Adipose tissue (tissue), 3 donors: ENCODE data around the gene NVL. TPM values are rescaled to one million over a fixed set of nuclear protein-coding genes. Genes with fewer than 3 reads are reported as not detected.

Source experiments
- H3K27ac ChIP-seq: one replicate; pipeline ENCODE4 v1.5.1; 2013; ENCODE audit warnings: low read depth, low read length
- WGBS, 3 donors: extraction: QIAGEN DNeasy Blood & Tissue Kit; methylation state at CpG; one replicate each; pipeline ENCODE4 v1.1.7; 2013; 5-methylcytosine and 5-hydroxymethylcytosine counted together
- polyA plus RNA-seq, 3 donors: library from polyadenylated mRNA; stranded (reverse); fragments of 200-250 nt; gene quantifications; one replicate each; pipeline ENCODE4 v1.2.3, GENCODE V29; 2013
- donor health status: healthy with polysubstance abuse.
- donor health status: Bipolar disorder and iron deficiency.
- donor health status: healthy.

Gene NVL
- polyA plus RNA-seq, 3 donors = 9.1 to 16.2 (median 10.5) TPM

- WGBS, 3 donors = 0 to 2% (median 1%) methylated on average over 49 to 53 of the region's 53 CpGs
- peak overlapping the region; percentile 9 for H3K27ac ChIP-seq
Measured at GRCh38 chr1:224183591-224184312, 146.2 kb downstream of the NVL start.

GRCh38 chr1:224182866-224183590 is 146.9 kb downstream of the NVL start, which contains the start of gene DEGS1:
Gene DEGS1 (plus strand): TSS chr1:224183240. CDS start chr1:224183337, 97 bp downstream.
- peak within 1 kb of the TSS; percentile 16 for H3K27ac ChIP-seq
- whole genome bisulfite sequencing, 3 donors = 0% methylated on average over 74 to 94 of the region's 94 CpGs

GRCh38 chr1:224182057-224182865 is 147.7 kb downstream of the NVL start:
- WGBS, 3 donors = 47 to 59% (median 55%) methylated on average over 22 of the region's 22 CpGs
- no peak overlapping the region for H3K27ac ChIP-seq

GRCh38 chr1:224181453-224181810 is 148.5 kb downstream of the NVL start:
- no peak overlapping the region for H3K27ac ChIP-seq
- WGBS, 3 donors = 91 to 97% (median 96%) methylated on average over 4 of the region's 4 CpGs

GRCh38 chr1:224180783-224181452 is 149.1 kb downstream of the NVL start:
- 92 to 96% (median 96%) methylated on average over 11 of the region's 11 CpGs for WGBS, 3 donors
- H3K27ac ChIP-seq = no peak overlapping the region

- H3K27ac ChIP-seq = no peak overlapping the region
- WGBS, 3 donors = 88 to 92% (median 90%) methylated on average over 5 of the region's 5 CpGs
Measured at GRCh38 chr1:224178894-224179293, 151.1 kb downstream of the NVL start.

- WGBS, 3 donors = 88 to 91% (median 89%) methylated on average over 9 of the region's 9 CpGs
Measured at GRCh38 chr1:224177356-224177999, 152.5 kb downstream of the NVL start.

More at GRCh38 chr1:224177356-224177999, 152.5 kb downstream of the NVL start:
- H3K27ac ChIP-seq = no peak overlapping the region

Other genes starting within 250 kb of the NVL start
- 10 to 100 TPM in 2 of 3 donors, 1 to 10 TPM in 1; 4.6 to 12.2 (median 10.3) TPM for gene FBXO28, start 216.1 kb downstream of the NVL start, polyA plus RNA-seq
- gene DEGS1, start 146.9 kb downstream of the NVL start, polyA plus RNA-seq = 10 to 100 TPM; 14.3 to 70.8 (median 27.6) TPM
- gene CNIH4, start 26.7 kb upstream of the NVL start, polyA plus RNA-seq = 10 to 100 TPM; 34.2 to 84.1 (median 35.5) TPM
- gene WDR26, start 104.6 kb upstream of the NVL start, polyA plus RNA-seq = 10 to 100 TPM; 13.0 to 44.4 (median 37.8) TPM